ENCODE results near the gene ARHGAP10. TPM values are rescaled to one million over a fixed set of nuclear protein-coding genes. Genes with fewer than 3 reads are reported as not detected.

Gene ARHGAP10
- total and polyA plus RNA-seq, 10 of the 15 experiments (the other 5 are each of a cell fraction or from before 2014, with no cell fraction given) = 1.3 to 25.8 (median 17.2) TPM

DNA sequence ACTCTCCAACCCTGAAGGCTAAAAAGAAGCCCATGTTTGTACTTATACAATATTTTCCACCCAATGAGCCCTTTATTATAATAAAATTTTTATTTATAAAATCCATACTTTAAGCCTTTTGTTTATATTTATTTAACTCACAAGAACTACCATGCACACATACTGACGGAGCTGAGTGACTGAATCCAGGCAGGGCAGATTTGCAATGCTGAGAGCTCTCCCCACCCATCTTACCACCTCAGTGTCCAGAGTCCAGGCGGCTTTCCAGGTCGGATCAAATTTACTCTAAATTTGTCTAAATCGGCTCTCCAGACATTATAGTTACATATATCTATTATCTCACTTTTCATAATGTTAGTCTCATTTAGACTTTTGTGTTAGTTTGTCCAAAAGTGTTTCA is 74.1 kb downstream of the ARHGAP10 start:
- no peak overlapping the region for H2AFZ ChIP-seq (ENCODE audit: control insufficient read depth, low read depth, low read length)
- SMC1A ChIA-PET (ENCODE audit: uncharacterized antibody, unreplicated experiment) = interaction anchor here (0.6 to 0.7 kb wide), 2 partner anchors 13 to 43 kb away, joined by 3 read pairs; no protein-coding TSS in a partner anchor
- CTCF ChIA-PET = no interaction called here
- no peak overlapping the region for H3K27ac ChIP-seq (ENCODE audit: control insufficient read depth, insufficient read depth)
- H4K20me1 ChIP-seq (ENCODE audit: control insufficient read depth, insufficient read depth) = no peaks in the 10 kb centered on the region
- TF ChIP-seq TCF3 (IDR thresholded peaks at IDR 0.05; ENCODE audit: borderline replicate concordance, insufficient read depth, low read depth, low read length) (no peak), YBX1 (IDR thresholded peaks at IDR 0.05) (no peak), MYC (IDR thresholded peaks at IDR 0.05; ENCODE audit: insufficient read depth, insufficient read length, insufficient replicate concordance, low read length, severe bottlenecking) (no peak), BMI1 (IDR thresholded peaks at IDR 0.05; ENCODE audit: borderline replicate concordance) (no peak), SIX5 (IDR thresholded peaks at IDR 0.05; ENCODE audit: low read depth, low read length, severe bottlenecking) (no peak), EGR1 (IDR thresholded peaks at IDR 0.05; ENCODE audit: borderline replicate concordance in 1 of 2, low read depth in 2 of 2, low read length in 2 of 2) (no peak), NFYA (IDR thresholded peaks at IDR 0.05; ENCODE audit: borderline replicate concordance, low read depth, low read length) (no peak), NR2C1 (IDR thresholded peaks at IDR 0.05) (no peak), FOXK2 (IDR thresholded peaks at IDR 0.05) (no peak), MTA2 (IDR thresholded peaks at IDR 0.05; ENCODE audit: low read depth) (no peak), LARP7 (IDR thresholded peaks at IDR 0.05) (no peak), ZBED1 (IDR thresholded peaks at IDR 0.05; ENCODE audit: borderline replicate concordance) (no peak), ZNF274 (IDR thresholded peaks at IDR 0.05; ENCODE audit: insufficient read depth, insufficient read length) (no peak)
- TF ChIP-seq, protein P1, sequence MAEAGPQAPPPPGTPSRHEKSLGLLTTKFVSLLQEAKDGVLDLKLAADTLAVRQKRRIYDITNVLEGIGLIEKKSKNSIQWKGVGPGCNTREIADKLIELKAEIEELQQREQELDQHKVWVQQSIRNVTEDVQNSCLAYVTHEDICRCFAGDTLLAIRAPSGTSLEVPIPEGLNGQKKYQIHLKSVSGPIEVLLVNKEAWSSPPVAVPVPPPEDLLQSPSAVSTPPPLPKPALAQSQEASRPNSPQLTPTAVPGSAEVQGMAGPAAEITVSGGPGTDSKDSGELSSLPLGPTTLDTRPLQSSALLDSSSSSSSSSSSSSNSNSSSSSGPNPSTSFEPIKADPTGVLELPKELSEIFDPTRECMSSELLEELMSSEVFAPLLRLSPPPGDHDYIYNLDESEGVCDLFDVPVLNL (IDR thresholded peaks at IDR 0.05; ENCODE audit: low read depth, low read length) = no peak
- TF ChIP-seq, protein P2, sequence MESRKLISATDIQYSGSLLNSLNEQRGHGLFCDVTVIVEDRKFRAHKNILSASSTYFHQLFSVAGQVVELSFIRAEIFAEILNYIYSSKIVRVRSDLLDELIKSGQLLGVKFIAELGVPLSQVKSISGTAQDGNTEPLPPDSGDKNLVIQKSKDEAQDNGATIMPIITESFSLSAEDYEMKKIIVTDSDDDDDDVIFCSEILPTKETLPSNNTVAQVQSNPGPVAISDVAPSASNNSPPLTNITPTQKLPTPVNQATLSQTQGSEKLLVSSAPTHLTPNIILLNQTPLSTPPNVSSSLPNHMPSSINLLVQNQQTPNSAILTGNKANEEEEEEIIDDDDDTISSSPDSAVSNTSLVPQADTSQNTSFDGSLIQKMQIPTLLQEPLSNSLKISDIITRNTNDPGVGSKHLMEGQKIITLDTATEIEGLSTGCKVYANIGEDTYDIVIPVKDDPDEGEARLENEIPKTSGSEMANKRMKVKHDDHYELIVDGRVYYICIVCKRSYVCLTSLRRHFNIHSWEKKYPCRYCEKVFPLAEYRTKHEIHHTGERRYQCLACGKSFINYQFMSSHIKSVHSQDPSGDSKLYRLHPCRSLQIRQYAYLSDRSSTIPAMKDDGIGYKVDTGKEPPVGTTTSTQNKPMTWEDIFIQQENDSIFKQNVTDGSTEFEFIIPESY (IDR thresholded peaks at IDR 0.05) = no peak
- TF ChIP-seq, protein P3, sequence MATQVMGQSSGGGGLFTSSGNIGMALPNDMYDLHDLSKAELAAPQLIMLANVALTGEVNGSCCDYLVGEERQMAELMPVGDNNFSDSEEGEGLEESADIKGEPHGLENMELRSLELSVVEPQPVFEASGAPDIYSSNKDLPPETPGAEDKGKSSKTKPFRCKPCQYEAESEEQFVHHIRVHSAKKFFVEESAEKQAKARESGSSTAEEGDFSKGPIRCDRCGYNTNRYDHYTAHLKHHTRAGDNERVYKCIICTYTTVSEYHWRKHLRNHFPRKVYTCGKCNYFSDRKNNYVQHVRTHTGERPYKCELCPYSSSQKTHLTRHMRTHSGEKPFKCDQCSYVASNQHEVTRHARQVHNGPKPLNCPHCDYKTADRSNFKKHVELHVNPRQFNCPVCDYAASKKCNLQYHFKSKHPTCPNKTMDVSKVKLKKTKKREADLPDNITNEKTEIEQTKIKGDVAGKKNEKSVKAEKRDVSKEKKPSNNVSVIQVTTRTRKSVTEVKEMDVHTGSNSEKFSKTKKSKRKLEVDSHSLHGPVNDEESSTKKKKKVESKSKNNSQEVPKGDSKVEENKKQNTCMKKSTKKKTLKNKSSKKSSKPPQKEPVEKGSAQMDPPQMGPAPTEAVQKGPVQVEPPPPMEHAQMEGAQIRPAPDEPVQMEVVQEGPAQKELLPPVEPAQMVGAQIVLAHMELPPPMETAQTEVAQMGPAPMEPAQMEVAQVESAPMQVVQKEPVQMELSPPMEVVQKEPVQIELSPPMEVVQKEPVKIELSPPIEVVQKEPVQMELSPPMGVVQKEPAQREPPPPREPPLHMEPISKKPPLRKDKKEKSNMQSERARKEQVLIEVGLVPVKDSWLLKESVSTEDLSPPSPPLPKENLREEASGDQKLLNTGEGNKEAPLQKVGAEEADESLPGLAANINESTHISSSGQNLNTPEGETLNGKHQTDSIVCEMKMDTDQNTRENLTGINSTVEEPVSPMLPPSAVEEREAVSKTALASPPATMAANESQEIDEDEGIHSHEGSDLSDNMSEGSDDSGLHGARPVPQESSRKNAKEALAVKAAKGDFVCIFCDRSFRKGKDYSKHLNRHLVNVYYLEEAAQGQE (IDR thresholded peaks at IDR 0.05; ENCODE audit: low read depth, low read length) = no peak
- TF ChIP-seq, protein P4, sequence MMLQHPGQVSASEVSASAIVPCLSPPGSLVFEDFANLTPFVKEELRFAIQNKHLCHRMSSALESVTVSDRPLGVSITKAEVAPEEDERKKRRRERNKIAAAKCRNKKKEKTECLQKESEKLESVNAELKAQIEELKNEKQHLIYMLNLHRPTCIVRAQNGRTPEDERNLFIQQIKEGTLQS (IDR thresholded peaks at IDR 0.05; ENCODE audit: borderline replicate concordance, extremely low read depth, low read depth, low read length) = no peak
- peaks cover 69% of the 10 kb centered on the region for H3K79me2 ChIP-seq (ENCODE audit: control insufficient read depth, insufficient read depth, low read length)
- no peak for FAIRE-seq
- H3K27me3 ChIP-seq (replicated peaks in 1 of 2; ENCODE audit: control insufficient read depth in 2 of 2, insufficient read depth in 2 of 2, low read length in 1 of 2) = no peaks in the 10 kb centered on the region
- H3K9ac ChIP-seq (ENCODE audit: control insufficient read depth, insufficient read depth, low read length) = no peak overlapping the region
- POLR2A ChIA-PET = interaction anchor here (0.6 kb wide), 1 partner anchor 50 kb away, joined by 6 read pairs; no protein-coding TSS in a partner anchor
- intact Hi-C loops (cut with micrococcal nuclease; ENCODE audit: unreplicated experiment) (no loop called here), in situ Hi-C loops (cut with MboI) (no loop called here)
- no peak for ATAC-seq
- 0 out of 4 replicates have a peak, but pooled peaks cover 0 to 3% of the 10 kb centered on the region in 2 experiments for H3K36me3 ChIP-seq (ENCODE audit: control insufficient read depth in 2 of 2, insufficient read depth in 2 of 2, low read length in 1 of 2)
- H3K9me3 ChIP-seq (replicated peaks; ENCODE audit: control insufficient read depth, insufficient read depth, low read length) = no peaks in the 10 kb centered on the region
- H3K4me1 ChIP-seq (ENCODE audit: control insufficient read depth, insufficient read depth, low read length) = peaks cover 7% of the 10 kb centered on the region
- no peak overlapping the region for H3K4me2 ChIP-seq (ENCODE audit: control insufficient read depth, insufficient read depth)
- H3K4me3 ChIP-seq = no peak overlapping the region
- 80% methylated on average over 4 of the region's 4 CpGs for WGBS (ENCODE audit: insufficient coverage, insufficient replicate concordance, low lambda C conversion rate, missing lambda C conversion rate)
- DNase-seq (ENCODE audit: low read depth, low spot score) = no peak
- BruUV-seq (replicated peaks) = no TSS peak
- RAD21 ChIA-PET (ENCODE audit: unreplicated experiment) = interaction anchor here (1.6 kb wide), 1 partner anchor 21 kb away, joined by 3 read pairs; no protein-coding TSS in a partner anchor

Measured in GM12878 (cell line).